Glutamatergic neuron (in vitro differentiated cells): ENCODE results near the gene DPH7. TPM values are rescaled to one million over a fixed set of nuclear protein-coding genes. Genes with fewer than 3 reads are reported as not detected.

Experiments used
- DNase-seq: peaks from one replicate; pipeline ENCODE4 v3.0.0; 2022
- H3K27ac Mint-ChIP-seq: one replicate; pipeline ENCODE4 v1.8.0; 2020; ENCODE audit warnings: mild to moderate bottlenecking, mixed read lengths, inconsistent platforms; ENCODE audit not compliant: unreplicated experiment
- H3K27me3 Mint-ChIP-seq: one replicate; pipeline ENCODE4 v1.8.0; 2020; ENCODE audit warnings: mild to moderate bottlenecking, moderate library complexity, mixed read lengths, inconsistent platforms; ENCODE audit not compliant: unreplicated experiment
- H3K36me3 Mint-ChIP-seq: one replicate; pipeline ENCODE4 v1.8.0; 2020; ENCODE audit warnings: mild to moderate bottlenecking, mixed read lengths, inconsistent platforms; ENCODE audit not compliant: unreplicated experiment
- H3K4me1 Mint-ChIP-seq: one replicate; pipeline ENCODE4 v1.8.0; 2020; ENCODE audit warnings: mild to moderate bottlenecking, low read depth, mixed read lengths, inconsistent platforms; ENCODE audit not compliant: unreplicated experiment
- H3K4me3 Mint-ChIP-seq: one replicate; pipeline ENCODE4 v1.8.0; 2020; ENCODE audit warnings: mild to moderate bottlenecking, mixed read lengths, inconsistent platforms; ENCODE audit not compliant: unreplicated experiment
- H3K9me3 Mint-ChIP-seq: one replicate; pipeline ENCODE4 v1.8.0; 2020; ENCODE audit warnings: mild to moderate bottlenecking, moderate library complexity, mixed read lengths, inconsistent platforms; ENCODE audit not compliant: unreplicated experiment
- total RNA-seq: library from RNA; stranded (reverse); fragmentation: NEBNext Ultra II Directional; extraction: Animal tissue kit (Norgen Biotek cat#: 25700); gene quantifications from one replicate; pipeline ENCODE4 v1.2.1, GENCODE V29; 2021; ENCODE audit not compliant: unreplicated experiment
- TF ChIP-seq, protein P1 (sequence below): fragments of 200-600 bp; sonication (generic); IDR thresholded peaks from one replicate; pipeline ENCODE4 v1.5.0; 2021; ENCODE audit not compliant: partially characterized antibody, unreplicated experiment

Gene DPH7
- total RNA-seq, 1 donor from 2014 or later: 64.6 TPM

DNA sequence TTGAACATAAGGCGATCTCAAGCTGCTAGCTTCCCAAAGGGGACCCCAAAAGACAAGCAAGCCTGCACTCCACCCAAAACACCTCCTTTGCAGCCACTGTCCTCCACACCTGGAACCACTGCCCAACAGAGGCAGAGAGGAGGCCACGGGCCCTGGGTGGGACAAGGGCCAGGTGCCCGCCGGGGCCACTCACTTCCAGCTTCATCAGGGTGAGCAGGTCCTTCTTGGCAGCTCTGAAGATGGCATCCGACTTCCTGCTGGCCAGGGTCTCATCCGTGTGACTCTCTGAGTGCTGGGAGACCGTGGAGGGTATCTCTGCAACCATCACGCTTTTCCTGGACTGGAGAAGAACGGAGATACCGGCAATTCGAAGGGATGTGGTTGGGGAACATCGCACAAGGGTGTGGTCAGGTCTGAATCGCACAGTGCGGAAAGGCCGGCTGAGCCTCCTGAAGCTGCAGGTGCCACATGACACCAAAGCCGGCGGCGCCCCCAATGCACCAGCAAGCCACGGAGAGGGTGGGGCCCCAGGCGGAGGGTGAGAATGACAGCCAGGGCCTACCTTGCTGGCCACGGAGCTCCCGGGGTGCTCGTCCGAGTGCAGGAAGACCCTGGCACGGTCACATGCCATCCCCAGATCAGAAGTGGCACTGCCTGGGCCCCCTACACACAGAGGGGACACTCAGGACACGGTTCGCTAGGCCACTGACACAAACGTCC is 73.1 kb downstream of the DPH7 start:
- Mint-ChIP-seq H3K27me3 (peaks cover 21% of the 10 kb centered on the region), H3K36me3 (peaks cover 30% of the 10 kb centered on the region), H3K4me3 (no peak overlapping the region), H3K27ac (no peak overlapping the region), H3K4me1 (peaks cover 2% of the 10 kb centered on the region), H3K9me3 (peaks cover 19% of the 10 kb centered on the region)
- TF ChIP-seq, protein P1, sequence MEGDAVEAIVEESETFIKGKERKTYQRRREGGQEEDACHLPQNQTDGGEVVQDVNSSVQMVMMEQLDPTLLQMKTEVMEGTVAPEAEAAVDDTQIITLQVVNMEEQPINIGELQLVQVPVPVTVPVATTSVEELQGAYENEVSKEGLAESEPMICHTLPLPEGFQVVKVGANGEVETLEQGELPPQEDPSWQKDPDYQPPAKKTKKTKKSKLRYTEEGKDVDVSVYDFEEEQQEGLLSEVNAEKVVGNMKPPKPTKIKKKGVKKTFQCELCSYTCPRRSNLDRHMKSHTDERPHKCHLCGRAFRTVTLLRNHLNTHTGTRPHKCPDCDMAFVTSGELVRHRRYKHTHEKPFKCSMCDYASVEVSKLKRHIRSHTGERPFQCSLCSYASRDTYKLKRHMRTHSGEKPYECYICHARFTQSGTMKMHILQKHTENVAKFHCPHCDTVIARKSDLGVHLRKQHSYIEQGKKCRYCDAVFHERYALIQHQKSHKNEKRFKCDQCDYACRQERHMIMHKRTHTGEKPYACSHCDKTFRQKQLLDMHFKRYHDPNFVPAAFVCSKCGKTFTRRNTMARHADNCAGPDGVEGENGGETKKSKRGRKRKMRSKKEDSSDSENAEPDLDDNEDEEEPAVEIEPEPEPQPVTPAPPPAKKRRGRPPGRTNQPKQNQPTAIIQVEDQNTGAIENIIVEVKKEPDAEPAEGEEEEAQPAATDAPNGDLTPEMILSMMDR: no peak
- no peak for DNase-seq

Other genes with a start within 250 kb of the DPH7 start
- 24.5 TPM for gene EXD3, start 155.8 kb downstream of the DPH7 start, total RNA-seq
- gene NOXA1, start 155.5 kb downstream of the DPH7 start, total RNA-seq: 2.6 TPM
- gene ENTPD8, start 137.6 kb downstream of the DPH7 start, total RNA-seq: 1.0 TPM
- 131 TPM for gene NSMF, start 119.6 kb downstream of the DPH7 start, total RNA-seq
- gene PNPLA7, start 28.5 kb downstream of the DPH7 start, total RNA-seq: 6.7 TPM
- 48.9 TPM for gene MRPL41, start 27.0 kb downstream of the DPH7 start, total RNA-seq
- 33.9 TPM for gene ZMYND19, start 11.6 kb upstream of the DPH7 start, total RNA-seq
- 22.5 TPM for gene ARRDC1, start 26.8 kb upstream of the DPH7 start, total RNA-seq
- gene EHMT1, start 40.1 kb upstream of the DPH7 start, total RNA-seq: 162 TPM